GM19397 (cell line): ENCODE measurements around the gene ZNF302.
"Not testable (repeated sequence)": the region's sequence is repeated elsewhere in the genome, so short reads cannot be mapped to it uniquely, and the experiment has no call there.

Source experiments
- ATAC-seq: cut with Tn5 transposase; IDR thresholded peaks from one replicate; pipeline ENCODE4 v1.9.1; 2021; ENCODE audit warnings: mild to moderate bottlenecking, moderate library complexity; ENCODE audit not compliant: unreplicated experiment

The ZNF302 gene

GRCh38 chr19:34677386-34678084 lies at the start of gene ZNF302:
ZNF302 (plus strand) TSS chr19:34677678; CDS start chr19:34678805, 1,127 bp downstream.
- ATAC-seq = peak; percentile 93

DNA sequence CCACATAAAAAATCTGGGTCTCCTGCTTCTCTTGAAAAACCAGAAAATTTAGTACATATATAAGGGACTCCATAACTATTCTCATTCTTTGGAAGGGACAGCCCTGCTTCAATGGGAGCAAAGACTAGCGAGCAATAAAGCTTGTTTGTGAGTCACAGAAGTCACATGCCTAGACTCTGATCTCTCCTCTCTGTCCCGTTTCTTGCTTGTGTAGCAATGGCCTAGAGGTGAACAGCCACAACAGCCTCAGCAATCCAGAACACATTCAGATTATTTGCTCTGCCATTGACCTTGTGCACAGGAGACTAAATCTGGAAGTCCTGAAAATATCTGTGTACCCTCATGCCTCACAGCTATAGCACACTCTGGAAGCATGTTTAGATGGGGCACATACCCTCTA lies 43.7 kb upstream of the ZNF302 start:
- ATAC-seq = no peak

GRCh38 chr19:34639491-34640085 lies 37.9 kb upstream of the ZNF302 start:
- no peak for ATAC-seq

DNA sequence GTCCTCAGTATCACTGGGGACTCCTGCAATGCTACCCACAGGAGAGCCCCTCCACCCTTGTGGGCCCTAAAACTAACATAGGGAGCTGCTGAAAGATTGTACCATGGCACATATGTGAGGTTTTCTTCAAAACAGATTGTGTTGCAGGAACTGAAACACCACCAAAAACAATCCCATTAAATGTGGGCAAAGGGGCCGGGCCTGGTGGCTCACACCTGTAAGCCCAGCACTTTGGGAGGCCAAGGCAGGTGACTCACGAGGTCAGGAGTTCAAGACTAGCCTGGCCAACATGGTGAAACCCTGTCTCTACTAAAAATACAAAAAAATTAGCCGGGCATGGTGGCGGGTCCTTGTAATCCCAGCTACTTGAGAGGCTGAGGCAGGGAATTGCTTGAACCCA lies 35.2 kb upstream of the ZNF302 start:
- no peak for ATAC-seq

DNA sequence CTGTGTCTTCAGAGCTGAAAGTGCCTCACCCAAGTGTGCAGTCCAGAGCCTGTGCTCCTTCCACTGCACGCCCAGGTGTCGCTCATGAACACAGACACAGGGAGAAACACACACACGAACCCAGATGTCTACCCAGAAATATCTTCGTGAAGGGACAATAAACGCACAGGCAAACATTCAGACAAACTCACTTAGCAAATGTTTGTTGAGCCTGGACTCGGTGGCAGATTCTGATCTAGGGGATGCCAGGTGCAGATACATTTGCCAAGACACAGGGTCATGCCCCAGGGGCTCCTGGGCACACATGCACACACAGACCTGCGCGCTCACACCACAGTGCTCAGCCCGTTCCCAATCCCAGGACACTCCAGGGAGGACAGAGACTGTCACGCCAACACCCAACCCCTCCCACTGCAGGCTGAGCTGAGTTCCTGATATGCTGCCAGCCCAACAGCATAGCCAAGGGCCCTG lies 32.5 kb upstream of the ZNF302 start:
- ATAC-seq = no peak

DNA sequence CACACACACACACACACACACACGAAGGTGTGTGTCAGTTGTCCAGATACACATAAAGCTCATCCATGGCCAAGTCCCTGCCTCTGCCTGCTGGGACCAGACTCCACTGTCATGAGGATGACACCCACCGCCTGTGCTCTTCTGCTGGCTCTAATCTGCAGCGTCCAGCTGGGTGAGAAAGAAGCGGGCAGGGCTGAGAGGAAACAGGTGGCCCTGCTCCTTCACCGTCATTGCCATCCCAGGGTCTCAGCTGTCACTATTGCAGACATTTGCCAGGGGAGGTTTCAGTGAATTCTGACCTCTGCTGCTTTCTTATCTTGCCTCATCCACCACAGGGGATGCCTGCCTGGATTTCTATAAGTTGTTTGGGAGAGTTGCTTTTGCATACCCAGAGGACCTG lies 31.9 kb upstream of the ZNF302 start:
- no peak for ATAC-seq

- no peak for ATAC-seq
These were observed 27.5 kb upstream of the ZNF302 start for GRCh38 chr19:34649886-34650543.

DNA sequence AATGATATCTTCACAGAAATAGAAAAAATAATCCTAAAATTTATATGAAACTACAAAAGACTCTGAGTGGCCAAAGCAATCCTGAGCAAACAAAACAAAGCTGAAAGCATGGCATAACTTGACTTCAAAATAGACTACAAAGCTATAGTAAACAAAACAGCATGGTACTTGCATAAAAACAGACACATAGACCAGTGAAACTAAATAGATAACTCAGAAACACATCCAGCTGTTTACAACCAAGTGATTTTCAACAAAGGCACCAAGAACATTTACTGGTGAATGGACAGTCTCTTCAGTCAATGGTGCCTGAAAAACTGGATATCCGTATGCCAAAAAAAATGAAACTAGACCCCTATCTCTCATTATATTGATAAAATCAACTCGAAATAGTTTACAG lies 25.7 kb upstream of the ZNF302 start:
- ATAC-seq = no peak

DNA sequence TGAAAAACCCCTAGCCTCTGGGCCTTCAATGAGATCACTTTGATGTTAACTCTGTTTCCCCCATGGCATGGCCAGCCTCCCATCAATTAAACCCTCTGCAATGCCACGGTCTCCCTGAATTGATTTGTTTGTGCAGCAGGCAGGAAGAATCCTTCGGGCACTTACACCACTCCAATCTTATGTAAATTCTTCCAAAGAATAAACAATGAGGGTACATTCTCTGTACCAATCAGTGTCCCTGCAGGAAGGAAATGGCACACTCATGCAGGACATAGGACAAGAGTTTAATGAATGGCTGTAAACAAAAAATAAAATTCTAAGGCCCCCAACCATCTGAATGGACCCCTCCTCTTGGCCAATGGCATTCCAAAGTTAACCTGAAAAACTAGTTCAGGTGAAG lies 22.7 kb upstream of the ZNF302 start:
- no peak for ATAC-seq

GRCh38 chr19:34655651-34656050 lies 21.8 kb upstream of the ZNF302 start:
- ATAC-seq = no peak

- no peak for ATAC-seq
These were observed 16.1 kb upstream of the ZNF302 start for GRCh38 chr19:34661357-34661756.

- no peak for ATAC-seq
These were observed 14.6 kb upstream of the ZNF302 start for GRCh38 chr19:34662919-34663318.

GRCh38 chr19:34664168-34664567 lies 13.3 kb upstream of the ZNF302 start:
- no peak for ATAC-seq

DNA sequence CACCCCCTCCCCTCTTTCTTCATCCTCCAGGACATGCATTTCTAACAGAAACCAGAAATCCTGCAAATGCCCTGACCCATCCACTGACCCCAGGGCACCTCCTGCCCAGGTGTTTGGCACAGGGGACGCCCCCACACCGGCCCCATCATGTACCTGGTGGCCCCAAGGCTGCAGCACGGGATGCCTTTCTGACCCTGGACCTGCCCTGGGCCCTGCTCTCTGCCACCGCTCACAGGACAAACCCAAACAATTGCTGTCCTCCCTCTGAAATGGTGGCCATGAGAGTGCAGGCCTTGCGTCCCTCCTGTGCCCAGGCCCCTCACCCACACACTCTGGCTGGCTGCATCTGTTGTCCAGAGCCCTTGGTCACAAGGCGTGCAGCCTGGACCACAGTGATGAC lies 12.6 kb upstream of the ZNF302 start:
- no peak for ATAC-seq

GRCh38 chr19:34665275-34665674 lies 12.2 kb upstream of the ZNF302 start:
- not testable (repeated sequence) for ATAC-seq

- ATAC-seq = no peak
These were observed 11.1 kb upstream of the ZNF302 start for GRCh38 chr19:34666200-34666957.

- no peak for ATAC-seq
These were observed 10.6 kb upstream of the ZNF302 start for GRCh38 chr19:34666958-34667265.

DNA sequence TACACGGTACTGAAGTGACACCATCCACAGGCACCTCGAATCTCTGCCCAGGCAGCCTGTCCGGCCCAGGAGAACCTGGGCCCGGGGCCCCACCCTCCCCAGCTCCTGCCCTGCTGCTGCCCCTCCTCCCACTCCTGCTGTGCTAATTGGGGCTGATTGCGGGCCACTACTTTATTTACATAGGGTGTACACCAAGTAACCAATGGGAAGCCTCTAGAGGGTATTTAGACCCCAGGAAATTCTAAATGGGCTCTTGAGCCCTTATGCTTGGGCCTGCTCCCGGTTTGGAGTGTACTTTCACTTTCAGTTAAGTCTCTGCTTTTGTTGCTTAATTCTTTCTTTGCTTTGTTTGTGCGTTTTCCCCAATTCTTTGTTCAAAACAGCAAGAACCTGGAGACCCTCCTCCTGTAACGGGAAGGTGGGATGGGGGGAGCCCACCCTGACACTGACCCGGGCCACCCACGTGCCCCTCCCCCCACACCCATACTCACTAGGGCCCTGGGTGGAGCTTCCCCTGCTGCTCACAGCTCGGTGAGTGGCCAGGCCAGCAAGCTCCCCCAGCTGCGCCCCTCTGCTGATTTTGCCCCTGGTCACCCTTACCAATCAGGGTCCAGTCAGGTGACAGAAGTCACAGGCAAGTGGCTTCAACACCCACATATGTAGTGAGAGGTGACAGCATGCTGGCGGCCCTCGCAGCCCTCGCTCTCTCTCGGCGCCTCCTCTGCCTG lies 10.0 kb upstream of the ZNF302 start:
- no peak for ATAC-seq

- ATAC-seq = not testable (repeated sequence)
These were observed 9.3 kb upstream of the ZNF302 start for GRCh38 chr19:34668077-34668689.

- not testable (repeated sequence) for ATAC-seq
These were observed 8.8 kb upstream of the ZNF302 start for GRCh38 chr19:34668690-34669089.
